ENCODE measurements around the gene TRMT1L. TPM values are rescaled to one million over a fixed set of nuclear protein-coding genes. Genes with fewer than 3 reads are reported as not detected.

The TRMT1L gene
- total RNA-seq, 1 donor from 2014 or later = 13.4 TPM

Other genes with a start within 250 kb of the TRMT1L start
- gene NIBAN1, start 182.4 kb downstream of the TRMT1L start, total RNA-seq = 25.9 TPM
- gene RNF2, start 111.4 kb downstream of the TRMT1L start, total RNA-seq = 22.8 TPM
- gene SWT1, start 214 bp upstream of the TRMT1L start, total RNA-seq = 4.4 TPM
- 139 TPM for gene IVNS1ABP, start 160.3 kb upstream of the TRMT1L start, total RNA-seq